Esophagus muscularis mucosa (tissue), 3 donors: ENCODE measurements around the gene CCDC3.

Experiments
- POLR2AphosphoS5 ChIP-seq, 2 donors: sonication (generic); formaldehyde crosslinking; IDR thresholded peaks; one replicate each; pipeline ENCODE4 v1.6.1; 2017; ENCODE audit warnings: antibody characterized with exemption in 2 of 2
- TF ChIP-seq, protein P1 (sequence below), 3 experiments: fragments of 200-600 bp in 2 of 3; fragments of 450-650 bp in 1 of 3; sonication (generic) in 2 of 3; IDR thresholded peaks; one replicate each; pipeline ENCODE4 v1.5.1; 2017 to 2019; ENCODE audit warnings: antibody characterized with exemption in 3 of 3, mild to moderate bottlenecking in 2 of 3, moderate library complexity in 1 of 3

- TF ChIP-seq, protein P1, sequence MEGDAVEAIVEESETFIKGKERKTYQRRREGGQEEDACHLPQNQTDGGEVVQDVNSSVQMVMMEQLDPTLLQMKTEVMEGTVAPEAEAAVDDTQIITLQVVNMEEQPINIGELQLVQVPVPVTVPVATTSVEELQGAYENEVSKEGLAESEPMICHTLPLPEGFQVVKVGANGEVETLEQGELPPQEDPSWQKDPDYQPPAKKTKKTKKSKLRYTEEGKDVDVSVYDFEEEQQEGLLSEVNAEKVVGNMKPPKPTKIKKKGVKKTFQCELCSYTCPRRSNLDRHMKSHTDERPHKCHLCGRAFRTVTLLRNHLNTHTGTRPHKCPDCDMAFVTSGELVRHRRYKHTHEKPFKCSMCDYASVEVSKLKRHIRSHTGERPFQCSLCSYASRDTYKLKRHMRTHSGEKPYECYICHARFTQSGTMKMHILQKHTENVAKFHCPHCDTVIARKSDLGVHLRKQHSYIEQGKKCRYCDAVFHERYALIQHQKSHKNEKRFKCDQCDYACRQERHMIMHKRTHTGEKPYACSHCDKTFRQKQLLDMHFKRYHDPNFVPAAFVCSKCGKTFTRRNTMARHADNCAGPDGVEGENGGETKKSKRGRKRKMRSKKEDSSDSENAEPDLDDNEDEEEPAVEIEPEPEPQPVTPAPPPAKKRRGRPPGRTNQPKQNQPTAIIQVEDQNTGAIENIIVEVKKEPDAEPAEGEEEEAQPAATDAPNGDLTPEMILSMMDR (IDR thresholded peaks at IDR 0.05): no peak
- TF ChIP-seq POLR2AphosphoS5 (IDR thresholded peaks at IDR 0.05): no peak
These were observed 1.1 kb downstream of the CCDC3 start for GRCh38 chr10:13000431-13000830.
